ENCODE data around the gene RBBP7.

RBBP7 gene

DNA sequence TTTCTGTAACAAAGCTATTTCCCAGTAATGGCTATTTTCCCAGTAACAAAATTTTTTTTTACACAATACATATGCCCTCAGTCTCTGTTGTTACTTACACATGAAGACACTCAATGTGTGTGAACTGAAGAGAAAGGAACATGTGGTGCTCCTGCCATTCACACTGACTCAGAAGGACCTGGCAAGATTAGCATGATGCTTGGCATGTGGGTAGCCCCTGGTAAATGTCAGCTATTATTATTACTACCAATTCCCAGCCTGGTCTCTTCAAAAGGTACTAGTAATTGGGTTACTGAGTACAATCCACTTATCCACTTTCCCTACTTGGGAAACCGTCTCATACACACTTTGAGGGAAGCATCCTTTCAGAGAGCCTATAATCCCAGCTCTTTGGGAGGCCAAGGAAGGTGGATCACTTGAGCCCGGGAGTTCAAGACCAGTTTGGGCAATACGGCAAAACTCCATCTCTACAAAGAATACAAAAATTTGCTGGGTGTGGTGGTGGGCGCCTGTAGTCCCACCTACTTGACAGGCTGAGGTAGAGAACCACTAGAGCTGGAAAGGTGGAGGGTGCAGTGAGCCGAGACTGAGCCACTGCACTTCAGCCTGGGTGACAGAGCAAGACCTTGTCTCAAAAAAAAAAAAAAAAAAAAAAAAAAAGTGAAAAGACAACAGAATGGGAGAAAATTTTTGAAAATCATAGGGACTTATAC is 14.6 kb downstream of the RBBP7 start:
- Histone ChIP-seq H3K4me2 (ENCODE audit: low read length) (no peak overlapping the region), H2AFZ (no peak overlapping the region), H3K79me2 (peaks cover 26% of the 10 kb centered on the region), H3K9me3 (ENCODE audit: control insufficient read depth, low read length) (no peaks in the 10 kb centered on the region), H3K27ac (no peak overlapping the region), H3K36me3 (ENCODE audit: control insufficient read depth, insufficient read depth, low read length) (no peaks in the 10 kb centered on the region), H3K4me1 (peaks cover 9% of the 10 kb centered on the region), H3K4me3 (ENCODE audit: low read depth, low read length) (no peak overlapping the region), H3K27me3 (ENCODE audit: control insufficient read depth, insufficient read depth, low read length) (no peaks in the 10 kb centered on the region), H3K9ac (no peak overlapping the region)
- TF ChIP-seq, protein P1, sequence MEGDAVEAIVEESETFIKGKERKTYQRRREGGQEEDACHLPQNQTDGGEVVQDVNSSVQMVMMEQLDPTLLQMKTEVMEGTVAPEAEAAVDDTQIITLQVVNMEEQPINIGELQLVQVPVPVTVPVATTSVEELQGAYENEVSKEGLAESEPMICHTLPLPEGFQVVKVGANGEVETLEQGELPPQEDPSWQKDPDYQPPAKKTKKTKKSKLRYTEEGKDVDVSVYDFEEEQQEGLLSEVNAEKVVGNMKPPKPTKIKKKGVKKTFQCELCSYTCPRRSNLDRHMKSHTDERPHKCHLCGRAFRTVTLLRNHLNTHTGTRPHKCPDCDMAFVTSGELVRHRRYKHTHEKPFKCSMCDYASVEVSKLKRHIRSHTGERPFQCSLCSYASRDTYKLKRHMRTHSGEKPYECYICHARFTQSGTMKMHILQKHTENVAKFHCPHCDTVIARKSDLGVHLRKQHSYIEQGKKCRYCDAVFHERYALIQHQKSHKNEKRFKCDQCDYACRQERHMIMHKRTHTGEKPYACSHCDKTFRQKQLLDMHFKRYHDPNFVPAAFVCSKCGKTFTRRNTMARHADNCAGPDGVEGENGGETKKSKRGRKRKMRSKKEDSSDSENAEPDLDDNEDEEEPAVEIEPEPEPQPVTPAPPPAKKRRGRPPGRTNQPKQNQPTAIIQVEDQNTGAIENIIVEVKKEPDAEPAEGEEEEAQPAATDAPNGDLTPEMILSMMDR (IDR thresholded peaks at IDR 0.05): no peak

DNA sequence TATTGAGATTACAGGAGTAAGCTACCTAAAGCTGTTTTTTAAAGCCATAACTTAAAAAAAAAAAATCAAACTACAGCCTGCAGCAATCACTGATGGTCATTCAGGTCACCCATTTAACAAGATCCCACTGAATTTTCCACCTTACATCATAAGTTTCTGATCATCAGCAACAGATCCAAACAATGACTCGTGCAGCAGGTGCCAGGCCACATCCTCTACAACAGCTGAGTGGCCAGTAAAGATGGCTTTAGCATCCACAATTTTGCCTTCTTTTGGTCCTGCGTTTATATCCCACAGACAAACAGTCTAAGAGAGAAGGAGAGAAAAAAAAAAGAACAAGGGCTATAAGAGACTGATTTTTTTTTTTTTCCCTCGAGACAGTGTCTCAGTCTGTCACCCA is 16.6 kb downstream of the RBBP7 start:
- Histone ChIP-seq H3K9ac (no peak overlapping the region), H3K4me2 (ENCODE audit: low read length) (no peak overlapping the region), H3K4me3 (ENCODE audit: low read depth, low read length) (no peak overlapping the region), H3K9me3 (ENCODE audit: control insufficient read depth, low read length) (no peaks in the 10 kb centered on the region), H3K79me2 (peaks cover 26% of the 10 kb centered on the region), H2AFZ (no peak overlapping the region), H3K27me3 (ENCODE audit: control insufficient read depth, insufficient read depth, low read length) (no peaks in the 10 kb centered on the region), H3K36me3 (ENCODE audit: control insufficient read depth, insufficient read depth, low read length) (no peaks in the 10 kb centered on the region), H3K27ac (no peak overlapping the region), H3K4me1 (no peaks in the 10 kb centered on the region)
- TF ChIP-seq, protein P1 (IDR thresholded peaks at IDR 0.05): no peak

DNA sequence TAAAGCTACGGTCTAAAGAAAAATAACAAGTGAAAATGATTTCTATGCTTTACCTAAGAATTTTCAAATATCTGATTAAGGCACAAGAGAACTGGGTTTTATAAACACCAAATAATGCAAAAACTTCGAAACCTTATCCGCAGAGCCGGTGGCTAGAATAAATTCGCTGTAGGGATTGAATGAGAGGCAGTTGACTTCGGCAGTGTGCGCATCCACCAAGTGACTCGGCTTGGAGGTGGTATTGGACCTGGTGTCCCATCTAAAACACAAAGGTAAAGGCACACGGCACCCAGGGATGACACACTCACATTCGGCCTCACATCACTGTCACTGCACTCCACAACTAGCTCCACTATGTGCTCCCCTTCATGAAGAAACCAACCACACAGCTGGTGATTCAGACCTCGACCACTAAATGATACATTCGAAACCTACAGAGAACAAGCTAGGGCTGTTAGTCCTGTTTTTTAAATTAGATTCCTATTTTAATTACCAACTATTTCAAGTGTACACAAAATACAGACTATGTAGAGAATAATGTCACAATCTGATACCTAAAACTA is 17.5 kb downstream of the RBBP7 start:
- Histone ChIP-seq H3K27me3 (ENCODE audit: control insufficient read depth, insufficient read depth, low read length) (no peaks in the 10 kb centered on the region), H3K36me3 (ENCODE audit: control insufficient read depth, insufficient read depth, low read length) (no peaks in the 10 kb centered on the region), H3K4me1 (no peaks in the 10 kb centered on the region), H3K27ac (no peak overlapping the region), H3K9ac (no peak overlapping the region), H2AFZ (no peak overlapping the region), H3K4me2 (ENCODE audit: low read length) (no peak overlapping the region), H3K79me2 (peaks cover 26% of the 10 kb centered on the region), H3K4me3 (ENCODE audit: low read depth, low read length) (no peak overlapping the region), H3K9me3 (ENCODE audit: control insufficient read depth, low read length) (no peaks in the 10 kb centered on the region)
- TF ChIP-seq, protein P1 (IDR thresholded peaks at IDR 0.05): no peak

DNA sequence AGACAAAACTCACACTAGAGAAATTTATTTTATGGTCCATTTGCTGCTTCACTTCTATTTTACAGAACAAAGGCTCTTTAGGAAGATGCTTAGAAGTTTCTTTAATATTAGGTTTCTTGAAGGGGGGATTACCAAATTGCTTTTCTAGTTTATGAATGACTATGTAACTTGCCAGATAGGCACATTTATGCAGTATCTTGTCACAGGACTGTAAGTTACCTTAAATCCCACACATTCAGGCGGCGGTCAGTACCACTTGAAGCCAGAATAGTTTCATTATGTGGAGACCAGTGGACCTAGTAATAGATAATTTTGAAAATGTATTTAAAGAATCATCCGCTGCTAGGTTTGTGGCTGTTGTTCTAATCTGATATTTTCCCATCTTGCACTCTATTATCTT is 18.3 kb downstream of the RBBP7 start:
- H3K36me3 ChIP-seq (ENCODE audit: control insufficient read depth, insufficient read depth, low read length): no peaks in the 10 kb centered on the region
- H2AFZ ChIP-seq: no peak overlapping the region

More for the DNA sequence above, 18.3 kb downstream of the RBBP7 start:
- Histone ChIP-seq H3K9ac (no peak overlapping the region), H3K27me3 (ENCODE audit: control insufficient read depth, insufficient read depth, low read length) (no peaks in the 10 kb centered on the region), H3K27ac (no peak overlapping the region), H3K4me2 (ENCODE audit: low read length) (no peak overlapping the region), H3K4me3 (ENCODE audit: low read depth, low read length) (no peak overlapping the region), H3K9me3 (ENCODE audit: control insufficient read depth, low read length) (no peaks in the 10 kb centered on the region), H3K79me2 (peaks cover 26% of the 10 kb centered on the region), H3K4me1 (no peaks in the 10 kb centered on the region)
- TF ChIP-seq, protein P1 (IDR thresholded peaks at IDR 0.05): no peak
